Right lobe of liver (tissue), 6 donors: ENCODE data around the gene RGS3. TPM values are rescaled to one million over a fixed set of nuclear protein-coding genes. Genes with fewer than 3 reads are reported as not detected.
A peak's percentile ranks its signal among the peaks of the same experiment; 100 is the strongest.

Experiments used
- ATAC-seq, 4 donors: fragments of 200-7000 bp; cut with Tn5 transposase; one replicate each; pipeline ENCODE4 v1.9.1; 2020; ENCODE audit warnings: mild to moderate bottlenecking in 4 of 4, moderate library complexity in 4 of 4
- DNase-seq, 3 donors: peaks; one replicate each; pipeline ENCODE4 v3.0.0-alpha.2; 2020
- H3K27ac ChIP-seq, 3 donors: fragments of 200-600 bp; one replicate each; pipeline ENCODE4 v1.8.0; 2022
- H3K27me3 ChIP-seq, 2 donors: fragments of 200-600 bp; one replicate each; pipeline ENCODE4 v1.8.0; 2022
- H3K36me3 ChIP-seq, 4 donors: fragments of 200-600 bp; sonication (generic) in 1 of 4; one replicate each; pipeline versions ENCODE4 v1.5.1 to v1.8.0; 2017 to 2022; ENCODE audit warnings: control low read depth in 1 of 4
- H3K4me1 ChIP-seq, 4 donors: fragments of 200-600 bp; sonication (generic) in 1 of 4; one replicate each; pipeline versions ENCODE4 v1.5.1 to v1.8.0; 2017 to 2022; ENCODE audit warnings: control low read depth in 1 of 4
- H3K4me3 ChIP-seq, 3 donors: fragments of 200-600 bp; one replicate each; pipeline ENCODE4 v1.8.0; 2022
- H3K9me3 ChIP-seq, 4 donors: fragments of 200-600 bp; sonication (generic) in 1 of 4; one replicate each; pipeline versions ENCODE4 v1.5.1 to v1.8.0; 2017 to 2022; ENCODE audit warnings: control low read depth in 1 of 4
- CTCF ChIP-seq, 4 donors: fragments of 200-600 bp in 3 of 4; fragments of 450-650 bp in 1 of 4; IDR thresholded peaks; one replicate each; pipeline versions ENCODE4 v1.5.1 to v1.8.0; 2016 to 2022; ENCODE audit warnings: antibody characterized with exemption in 4 of 4, mild to moderate bottlenecking in 2 of 4
- POLR2A ChIP-seq: fragments of 450-650 bp; IDR thresholded peaks from one replicate; pipeline ENCODE4 v1.6.1; 2017; ENCODE audit warnings: antibody characterized with exemption, mild to moderate bottlenecking
- WGBS: methylation state at CpG from one replicate; pipeline ENCODE4 v1.1.6; 2018; ENCODE audit warnings: low coverage, low lambda C conversion rate; ENCODE audit not compliant: insufficient coverage; ENCODE audit errors: missing lambda C conversion rate; 5-methylcytosine and 5-hydroxymethylcytosine counted together
- intact Hi-C, 2 donors: fragments of 100-400 bp; cut with DNase I; formaldehyde crosslinking; loops; one replicate each; pipeline versions ENCODE4 v1.11.2 to v1.14.1; 2022
- total RNA-seq, 6 experiments: library from RNA; depleted of rRNA in 2 of 6; stranded (reverse); fragments of >200 nt in 2 of 6; fragmentation: NEBNext Ultra II Directional in 3 of 6; extraction: Animal tissue kit (Norgen Biotek cat#: 25700) in 3 of 6; gene quantifications; one replicate each; pipeline versions ENCODE4 v1.1.0 to v1.2.4, GENCODE V29; 2016 to 2023
- donor health status: DM: no; HTN: yes; CAD: no.
- donor health status: DM: no; HTN: no; CAD: no.
- donor health status: DM: no; HTN: no; CAD: no.
- donor health status: DM: no; HTN: yes; CAD: no.
- donor health status: DM: no; HTN: yes; CAD: no.

Gene RGS3
- total RNA-seq, 6 experiments from 2014 or later: 19.0 to 60.3 (median 31.0) TPM

- TF ChIP-seq POLR2A (no peak), CTCF (IDR thresholded peaks at IDR 0.05) (no peak)
- Histone ChIP-seq H3K4me1 (peaks cover 0 to 28% (median 13%) of the 10 kb centered on the region in 4 donors), H3K36me3 (no peaks in the 10 kb centered on the region), H3K27me3 (no peaks in the 10 kb centered on the region), H3K4me3 (no peak overlapping the region), H3K9me3 (no peaks in the 10 kb centered on the region), H3K27ac (no peak overlapping the region)
- WGBS: 90% methylated on average over 8 of the region's 9 CpGs
- peak in 1 of 3 donors; percentile 28 for DNase-seq
- intact Hi-C loops: no loop called here
- no peak for ATAC-seq
Measured at GRCh38 chr9:113608082-113608685, 144.7 kb downstream of the RGS3 start.

GRCh38 chr9:113609562-113610318, 146.2 kb downstream of the RGS3 start:
- peak; percentile 94 to 98 (median 96) for DNase-seq
- TF ChIP-seq CTCF (IDR thresholded peaks at IDR 0.05) (no peak), POLR2A (peak; percentile 51)
- H3K4me1 ChIP-seq: peaks cover 0 to 28% (median 14%) of the 10 kb centered on the region in 4 donors
- H3K4me3 ChIP-seq: peak overlapping the region in 1 of 3 donors; percentile 1
- peak overlapping the region; percentile 71 to 88 (median 71) for H3K27ac ChIP-seq
- H3K27me3 ChIP-seq: no peaks in the 10 kb centered on the region
- 9% methylated on average over 13 of the region's 21 CpGs for WGBS
- no peaks in the 10 kb centered on the region for H3K9me3 ChIP-seq
- peak; percentile 92 to 96 (median 94) for ATAC-seq
- H3K36me3 ChIP-seq: no peaks in the 10 kb centered on the region
- intact Hi-C loops: no loop called here

- ATAC-seq (no peak), DNase-seq (no peak)
- TF ChIP-seq CTCF (IDR thresholded peaks at IDR 0.05) (no peak), POLR2A (no peak)
- Histone ChIP-seq H3K4me3 (no peak overlapping the region), H3K27ac (no peak overlapping the region), H3K9me3 (no peaks in the 10 kb centered on the region), H3K36me3 (no peaks in the 10 kb centered on the region), H3K27me3 (no peaks in the 10 kb centered on the region), H3K4me1 (peaks cover 5 to 42% (median 20%) of the 10 kb centered on the region in 4 donors)
- WGBS: 80% methylated on average over 1 of the region's 6 CpGs
- intact Hi-C loops: no loop called here
Measured at GRCh38 chr9:113611461-113612215, 148.1 kb downstream of the RGS3 start.

- no peaks in the 10 kb centered on the region for H3K36me3 ChIP-seq
- DNase-seq: no peak
- no peaks in the 10 kb centered on the region for H3K9me3 ChIP-seq
- 87% methylated on average over 7 of the region's 11 CpGs for WGBS
- H3K27me3 ChIP-seq: no peaks in the 10 kb centered on the region
- H3K4me1 ChIP-seq: peaks cover 5 to 42% (median 20%) of the 10 kb centered on the region in 4 donors
- no peak overlapping the region for H3K4me3 ChIP-seq
- H3K27ac ChIP-seq: no peak overlapping the region
- TF ChIP-seq CTCF (IDR thresholded peaks at IDR 0.05) (no peak), POLR2A (no peak)
- ATAC-seq: no peak
- intact Hi-C loops: no loop called here
Measured at GRCh38 chr9:113612216-113612747, 148.8 kb downstream of the RGS3 start.
